Right cardiac atrium (tissue), 5 donors: ENCODE measurements around the gene DIAPH3. TPM values are rescaled to one million over a fixed set of nuclear protein-coding genes. Genes with fewer than 3 reads are reported as not detected.
A peak's percentile ranks its signal among the peaks of the same experiment; 100 is the strongest.

Experiments
- ATAC-seq, 2 donors: fragments of 200-7000 bp; cut with Tn5 transposase; one replicate each; pipeline versions ENCODE4 v1.8.0 to v1.9.1; 2020; ENCODE audit warnings: moderate library complexity in 2 of 2, mild to moderate bottlenecking in 1 of 2
- DNase-seq, 3 donors: peaks; one replicate each; pipeline ENCODE4 v3.0.0-alpha.2; 2020
- H3K27ac ChIP-seq: one replicate; pipeline ENCODE4 v1.5.1; 2013; ENCODE audit warnings: mild to moderate bottlenecking, low read length, control low read depth, moderate library complexity
- H3K27me3 ChIP-seq: one replicate; pipeline ENCODE4 v1.6.1; 2013; ENCODE audit not compliant: control insufficient read depth, insufficient read depth
- H3K4me1 ChIP-seq: one replicate; pipeline ENCODE4 v1.6.1; 2013; ENCODE audit warnings: low read length; ENCODE audit not compliant: control insufficient read depth, insufficient read depth
- H3K4me3 ChIP-seq: one replicate; pipeline ENCODE4 v1.5.1; 2013; ENCODE audit warnings: low read length, control low read depth
- H3K9me3 ChIP-seq: one replicate; pipeline ENCODE4 v1.6.1; 2013; ENCODE audit warnings: low read length; ENCODE audit not compliant: control insufficient read depth
- WGBS: extraction: QIAGEN DNeasy Blood & Tissue Kit; methylation state at CpG from one replicate; pipeline ENCODE4 v1.1.7; 2013; 5-methylcytosine and 5-hydroxymethylcytosine counted together
- intact Hi-C, 4 donors: fragments of 100-400 bp; cut with DNase I; formaldehyde crosslinking; loops; one replicate each; pipeline versions ENCODE4 v1.11.0 to v1.14.0; 2022 to 2023
- polyA plus RNA-seq: library from polyadenylated mRNA; stranded (reverse); fragments of 200-250 nt; gene quantifications from one replicate; pipeline ENCODE4 v1.2.3, GENCODE V29; 2013
- total RNA-seq, 4 donors: library from RNA; stranded (reverse); fragmentation: NEBNext Ultra II Directional; extraction: Animal tissue kit (Norgen Biotek cat#: 25700); gene quantifications; one replicate each; pipeline ENCODE4 v1.2.1, GENCODE V29; 2021
- donor health status: healthy with polysubstance abuse.
- donor health status: DM: no; HTN: yes; CAD: no.
- donor health status: DM: no; HTN: no; CAD: no.
- donor health status: DM: no; HTN: yes; CAD: no; lungs with severe emphysema.
- donor health status: DM: yes; HTN: yes; CAD: no.

The DIAPH3 gene
- total and polyA plus RNA-seq, 5 donors = 0.09 to 0.46 (median 0.33) TPM

- Histone ChIP-seq H3K27ac (no peak overlapping the region), H3K4me1 (no peaks in the 10 kb centered on the region), H3K4me3 (no peak overlapping the region), H3K27me3 (no peaks in the 10 kb centered on the region), H3K9me3 (no peaks in the 10 kb centered on the region)
- WGBS = 84% methylated on average over 12 of the region's 12 CpGs
- intact Hi-C loops = no loop called here
- DNase-seq (no peak), ATAC-seq (no peak)
Observed at GRCh38 chr13:59658027-59658737, 505.5 kb downstream of the DIAPH3 start.

- DNase-seq = no peak
- H3K27ac ChIP-seq = no peak overlapping the region
- H3K4me3 ChIP-seq = no peak overlapping the region
- H3K9me3 ChIP-seq = no peaks in the 10 kb centered on the region
- no peak for ATAC-seq
- no peaks in the 10 kb centered on the region for H3K4me1 ChIP-seq
- WGBS = 89% methylated on average over 2 of the region's 2 CpGs
- intact Hi-C loops = no loop called here
- H3K27me3 ChIP-seq = no peaks in the 10 kb centered on the region
Observed at GRCh38 chr13:59653916-59654315, 509.8 kb downstream of the DIAPH3 start.

GRCh38 chr13:59651479-59651878, 512.2 kb downstream of the DIAPH3 start:
- H3K9me3 ChIP-seq = no peaks in the 10 kb centered on the region
- 87% methylated on average over 5 of the region's 5 CpGs for WGBS
- no peak overlapping the region for H3K27ac ChIP-seq
- intact Hi-C loops = no loop called here
- ATAC-seq (no peak), DNase-seq (no peak)
- H3K4me3 ChIP-seq = no peak overlapping the region
- no peaks in the 10 kb centered on the region for H3K4me1 ChIP-seq
- no peaks in the 10 kb centered on the region for H3K27me3 ChIP-seq

- DNase-seq (no peak), ATAC-seq (no peak)
- WGBS = 32% methylated on average over 3 of the region's 3 CpGs
- Histone ChIP-seq H3K27me3 (no peaks in the 10 kb centered on the region), H3K4me1 (no peaks in the 10 kb centered on the region), H3K27ac (no peak overlapping the region), H3K9me3 (no peaks in the 10 kb centered on the region), H3K4me3 (no peak overlapping the region)
- intact Hi-C loops = no loop called here
Observed at GRCh38 chr13:59643906-59644626, 519.7 kb downstream of the DIAPH3 start.

GRCh38 chr13:59643364-59643841, 520.3 kb downstream of the DIAPH3 start:
- ATAC-seq = no peak
- no peaks in the 10 kb centered on the region for H3K4me1 ChIP-seq
- no peaks in the 10 kb centered on the region for H3K9me3 ChIP-seq
- DNase-seq = no peak
- whole genome bisulfite sequencing = 86% methylated on average over 6 of the region's 6 CpGs
- no peak overlapping the region for H3K27ac ChIP-seq
- no peaks in the 10 kb centered on the region for H3K27me3 ChIP-seq
- H3K4me3 ChIP-seq = no peak overlapping the region
- intact Hi-C loops = no loop called here

- Histone ChIP-seq H3K27ac (no peak overlapping the region), H3K27me3 (no peaks in the 10 kb centered on the region), H3K4me3 (no peak overlapping the region), H3K4me1 (no peaks in the 10 kb centered on the region), H3K9me3 (no peaks in the 10 kb centered on the region)
- 75% methylated on average over 1 of the region's 1 CpG for WGBS
- no peak for DNase-seq
- no peak for ATAC-seq
- intact Hi-C loops = no loop called here
Observed at GRCh38 chr13:59641817-59642216, 521.9 kb downstream of the DIAPH3 start.

- no peaks in the 10 kb centered on the region for H3K9me3 ChIP-seq
- 90% methylated on average over 3 of the region's 3 CpGs for WGBS
- H3K4me1 ChIP-seq = no peaks in the 10 kb centered on the region
- no peak for DNase-seq
- H3K27me3 ChIP-seq = no peaks in the 10 kb centered on the region
- H3K4me3 ChIP-seq = no peak overlapping the region
- no peak overlapping the region for H3K27ac ChIP-seq
- no peak for ATAC-seq
- intact Hi-C loops = no loop called here
Observed at GRCh38 chr13:59641261-59641660, 522.5 kb downstream of the DIAPH3 start.

- H3K27ac ChIP-seq = no peak overlapping the region
- intact Hi-C loops = no loop called here
- no peak overlapping the region for H3K4me3 ChIP-seq
- H3K9me3 ChIP-seq = no peaks in the 10 kb centered on the region
- H3K27me3 ChIP-seq = no peaks in the 10 kb centered on the region
- DNase-seq (no peak), ATAC-seq (peak; percentile 45 to 48)
- H3K4me1 ChIP-seq = peaks cover 1% of the 10 kb centered on the region
- WGBS = 34% methylated on average over 1 of the region's 1 CpG
Observed at GRCh38 chr13:59638404-59638803, 525.3 kb downstream of the DIAPH3 start.

GRCh38 chr13:59635589-59635988, 528.1 kb downstream of the DIAPH3 start:
- H3K4me3 ChIP-seq = no peak overlapping the region
- no peaks in the 10 kb centered on the region for H3K9me3 ChIP-seq
- H3K27me3 ChIP-seq = no peaks in the 10 kb centered on the region
- H3K27ac ChIP-seq = no peak overlapping the region
- DNase-seq (no peak), ATAC-seq (no peak)
- 78% methylated on average over 6 of the region's 6 CpGs for WGBS
- intact Hi-C loops = no loop called here
- H3K4me1 ChIP-seq = peaks cover 3% of the 10 kb centered on the region

- peaks cover 3% of the 10 kb centered on the region for H3K4me1 ChIP-seq
- ATAC-seq (peak; percentile 84 to 96), DNase-seq (peak; percentile 49 to 70 (median 50))
- no peak overlapping the region for H3K4me3 ChIP-seq
- H3K27me3 ChIP-seq = no peaks in the 10 kb centered on the region
- H3K9me3 ChIP-seq = no peaks in the 10 kb centered on the region
- peak overlapping the region; percentile 67 for H3K27ac ChIP-seq
- 43% methylated on average over 9 of the region's 9 CpGs for WGBS
- intact Hi-C loops = no loop called here
Observed at GRCh38 chr13:59633290-59633689, 530.4 kb downstream of the DIAPH3 start.

GRCh38 chr13:59631271-59631670, 532.5 kb downstream of the DIAPH3 start:
- ATAC-seq (no peak), DNase-seq (no peak)
- intact Hi-C loops = no loop called here
- 46% methylated on average over 1 of the region's 1 CpG for WGBS
- peaks cover 3% of the 10 kb centered on the region for H3K4me1 ChIP-seq
- H3K27me3 ChIP-seq = no peaks in the 10 kb centered on the region
- H3K4me3 ChIP-seq = no peak overlapping the region
- no peaks in the 10 kb centered on the region for H3K9me3 ChIP-seq
- H3K27ac ChIP-seq = no peak overlapping the region
